H1 (cell line): ENCODE results near the gene LEKR1. TPM values are rescaled to one million over a fixed set of nuclear protein-coding genes. Genes with fewer than 3 reads are reported as not detected.

Source experiments
- KDM4A ChIP-seq: IDR thresholded peaks from one replicate; pipeline ENCODE4 v1.7.1; 2012; ENCODE audit warnings: low read depth, mild to moderate bottlenecking, moderate library complexity, low read length, inconsistent platforms; ENCODE audit not compliant: severe bottlenecking
- polyA plus RNA-seq, 7 experiments: library from polyadenylated mRNA; depleted of rRNA in 3 of 7; stranded (reverse) in 5 of 7; unstranded in 2 of 7; fragments of >200 nt in 5 of 7; fragments of 200-250 nt in 2 of 7; gene quantifications; 1 replicate in 5 of 7; 2 replicates in 1 of 7; 4 replicates in 1 of 7; pipeline versions ENCODE4 v1.2.1 to v1.2.3, GENCODE V29; 2011 to 2013; ENCODE audit warnings: missing spikeins in 2 of 7, mixed read lengths in 2 of 7
- total RNA-seq: library from RNA; stranded (reverse); fragmentation: NEBNext Ultra II Directional; extraction: Animal tissue kit (Norgen Biotek cat#: 25700); gene quantifications from 2 replicates; pipeline ENCODE4 v1.2.1, GENCODE V29; 2021

LEKR1 gene
- total and polyA plus RNA-seq, 2 of the 8 experiments (the other 6 are each of a cell fraction or from before 2014, with no cell fraction given), result 0.08 TPM; not detected in 1

DNA sequence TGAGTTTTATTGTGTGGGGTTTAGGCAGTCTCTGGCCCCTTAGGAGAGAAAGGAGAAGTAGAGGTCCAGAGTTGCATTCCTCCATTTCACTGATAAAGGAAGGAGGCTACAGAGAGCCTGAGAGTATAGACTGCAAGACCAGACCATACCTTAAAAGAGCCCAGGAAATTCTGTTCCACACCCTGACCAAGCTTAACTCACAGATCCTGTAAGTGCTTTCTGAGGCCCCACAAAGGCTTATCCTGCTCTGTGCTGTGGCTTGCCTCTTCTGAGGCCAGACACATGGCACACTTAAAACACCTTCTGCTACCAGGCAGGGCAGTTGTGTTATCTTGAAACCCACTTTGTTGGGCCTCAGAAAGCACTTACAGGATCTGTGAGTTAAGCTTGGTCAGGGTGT is 39.2 kb upstream of the LEKR1 start (continued):
- no peak for TF ChIP-seq KDM4A
